Osteocyte (in vitro differentiated cells): ENCODE measurements around the gene DYTN. TPM values are rescaled to one million over a fixed set of nuclear protein-coding genes. Genes with fewer than 3 reads are reported as not detected.

Source experiments
- DNase-seq: peaks from one replicate; pipeline ENCODE4 v3.0.0; 2021; ENCODE audit warnings: mixed read lengths; ENCODE audit not compliant: unreplicated experiment; ENCODE audit errors: extremely low spot score
- H3K27ac Mint-ChIP-seq: one replicate; pipeline ENCODE4 v1.8.0; 2021; ENCODE audit warnings: mild to moderate bottlenecking, mixed read lengths; ENCODE audit not compliant: unreplicated experiment
- H3K27me3 Mint-ChIP-seq: one replicate; pipeline ENCODE4 v1.8.0; 2021; ENCODE audit warnings: mixed read lengths; ENCODE audit not compliant: unreplicated experiment
- H3K36me3 Mint-ChIP-seq: one replicate; pipeline ENCODE4 v1.8.0; 2021; ENCODE audit warnings: mixed read lengths; ENCODE audit not compliant: unreplicated experiment
- H3K4me1 Mint-ChIP-seq: one replicate; pipeline ENCODE4 v1.8.0; 2021; ENCODE audit warnings: mixed read lengths; ENCODE audit not compliant: unreplicated experiment
- H3K4me3 Mint-ChIP-seq: one replicate; pipeline ENCODE4 v1.8.0; 2021; ENCODE audit warnings: mild to moderate bottlenecking, moderate library complexity, mixed read lengths; ENCODE audit not compliant: unreplicated experiment
- H3K9me3 Mint-ChIP-seq: one replicate; pipeline ENCODE4 v1.8.0; 2021; ENCODE audit warnings: mixed read lengths; ENCODE audit not compliant: unreplicated experiment
- total RNA-seq: library from RNA; stranded (reverse); gene quantifications from 2 replicates; pipeline ENCODE4 v1.2.1, GENCODE V29; 2021
- TF ChIP-seq, protein P1 (sequence below): fragments of 200-600 bp; sonication (generic); IDR thresholded peaks from 2 replicates; pipeline ENCODE4 v1.5.0; 2021; ENCODE audit warnings: antibody characterized with exemption, mild to moderate bottlenecking, moderate library complexity

DYTN gene
- total RNA-seq, 1 donor from 2014 or later = not detected

DNA sequence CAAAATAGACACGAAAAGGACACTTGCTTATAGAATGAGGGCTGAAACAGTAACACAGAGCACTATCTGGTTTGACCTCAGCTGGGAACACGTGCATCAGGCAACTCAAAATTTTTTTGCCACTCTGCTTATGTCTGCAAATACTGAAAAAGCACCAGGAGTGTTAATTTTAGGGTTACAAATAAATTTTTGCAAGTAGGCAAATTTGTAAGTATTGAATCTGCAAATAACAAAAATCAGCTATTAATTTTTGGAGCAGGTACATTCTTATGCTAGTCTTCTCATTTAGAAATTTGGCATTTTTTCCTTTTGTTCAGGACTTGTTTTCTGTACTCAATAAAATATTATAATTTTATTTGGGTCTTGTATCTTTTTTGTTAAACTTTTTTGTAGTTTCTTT is 29.7 kb downstream of the DYTN start:
- no peak overlapping the region for H3K4me3 Mint-ChIP-seq
- no peaks in the 10 kb centered on the region for H3K36me3 Mint-ChIP-seq
- H3K9me3 Mint-ChIP-seq = no peaks in the 10 kb centered on the region
- H3K4me1 Mint-ChIP-seq = no peaks in the 10 kb centered on the region
- TF ChIP-seq, protein P1, sequence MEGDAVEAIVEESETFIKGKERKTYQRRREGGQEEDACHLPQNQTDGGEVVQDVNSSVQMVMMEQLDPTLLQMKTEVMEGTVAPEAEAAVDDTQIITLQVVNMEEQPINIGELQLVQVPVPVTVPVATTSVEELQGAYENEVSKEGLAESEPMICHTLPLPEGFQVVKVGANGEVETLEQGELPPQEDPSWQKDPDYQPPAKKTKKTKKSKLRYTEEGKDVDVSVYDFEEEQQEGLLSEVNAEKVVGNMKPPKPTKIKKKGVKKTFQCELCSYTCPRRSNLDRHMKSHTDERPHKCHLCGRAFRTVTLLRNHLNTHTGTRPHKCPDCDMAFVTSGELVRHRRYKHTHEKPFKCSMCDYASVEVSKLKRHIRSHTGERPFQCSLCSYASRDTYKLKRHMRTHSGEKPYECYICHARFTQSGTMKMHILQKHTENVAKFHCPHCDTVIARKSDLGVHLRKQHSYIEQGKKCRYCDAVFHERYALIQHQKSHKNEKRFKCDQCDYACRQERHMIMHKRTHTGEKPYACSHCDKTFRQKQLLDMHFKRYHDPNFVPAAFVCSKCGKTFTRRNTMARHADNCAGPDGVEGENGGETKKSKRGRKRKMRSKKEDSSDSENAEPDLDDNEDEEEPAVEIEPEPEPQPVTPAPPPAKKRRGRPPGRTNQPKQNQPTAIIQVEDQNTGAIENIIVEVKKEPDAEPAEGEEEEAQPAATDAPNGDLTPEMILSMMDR = no peak
- H3K27me3 Mint-ChIP-seq = peaks cover 41% of the 10 kb centered on the region
- no peak for DNase-seq
- no peak overlapping the region for H3K27ac Mint-ChIP-seq

DNA sequence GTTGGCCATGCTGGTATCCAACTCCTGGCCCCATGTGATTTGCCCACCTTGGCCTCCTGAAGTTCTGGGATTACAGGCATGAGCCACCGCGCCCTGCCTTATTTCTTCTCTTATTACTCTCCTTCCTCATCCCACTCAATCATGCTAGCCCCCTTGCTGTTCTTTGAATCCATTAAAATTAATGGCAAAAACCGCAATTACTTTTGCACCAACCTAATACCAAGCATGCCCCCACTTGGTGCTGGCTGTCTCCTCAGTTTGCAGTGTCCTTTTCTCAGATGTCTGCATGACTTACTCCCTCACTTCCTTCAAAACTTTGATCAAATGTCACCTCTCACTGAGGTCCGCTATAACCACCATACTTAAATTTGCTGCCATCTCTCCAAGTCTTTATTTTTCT is 34.6 kb downstream of the DYTN start:
- H3K4me3 Mint-ChIP-seq = no peak overlapping the region
- no peak overlapping the region for H3K27ac Mint-ChIP-seq
- TF ChIP-seq, protein P1 = no peak
- H3K27me3 Mint-ChIP-seq = peaks cover 49% of the 10 kb centered on the region
- no peak for DNase-seq
- no peaks in the 10 kb centered on the region for H3K9me3 Mint-ChIP-seq
- H3K36me3 Mint-ChIP-seq = no peaks in the 10 kb centered on the region
- no peaks in the 10 kb centered on the region for H3K4me1 Mint-ChIP-seq

DNA sequence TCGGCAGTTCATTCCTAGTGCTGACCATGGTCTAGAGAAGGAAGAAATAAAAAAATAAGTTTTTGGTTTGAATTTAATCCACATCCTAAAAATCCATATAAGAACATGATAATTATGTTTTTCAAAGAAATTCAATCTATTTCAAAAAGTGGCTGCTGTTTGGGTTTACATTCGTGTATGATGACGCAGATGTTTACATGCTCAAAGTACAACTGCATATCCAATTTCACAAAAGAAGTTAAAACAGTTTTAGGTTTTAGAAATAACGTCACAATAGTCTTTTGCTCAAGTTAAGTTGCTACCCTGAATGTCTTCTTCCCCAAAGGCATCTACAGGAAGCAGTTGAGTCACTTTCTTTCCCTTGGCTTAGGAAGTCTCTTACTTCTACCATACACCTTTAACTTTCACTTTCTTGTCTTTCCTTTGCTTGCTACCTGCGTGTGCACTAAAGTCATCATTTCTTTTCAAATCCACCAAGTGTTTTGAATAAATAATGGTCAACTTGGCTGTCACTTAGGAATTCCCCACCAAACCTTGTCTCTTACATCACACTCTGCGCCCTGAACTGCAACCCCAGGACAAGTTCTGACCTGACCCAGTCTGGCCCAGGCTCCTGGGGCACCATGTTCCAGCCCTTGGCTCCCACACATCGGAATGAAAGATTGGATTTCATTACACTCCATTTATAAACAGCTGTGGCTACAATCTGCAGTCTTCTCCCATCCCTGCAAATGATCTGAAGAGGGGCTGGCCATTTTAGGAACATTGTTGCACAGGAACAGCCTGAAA is 47.5 kb downstream of the DYTN start:
- TF ChIP-seq, protein P1 = no peak
- no peak overlapping the region for H3K4me3 Mint-ChIP-seq
- H3K9me3 Mint-ChIP-seq = no peaks in the 10 kb centered on the region
- DNase-seq = no peak
- H3K4me1 Mint-ChIP-seq = no peaks in the 10 kb centered on the region
- H3K27me3 Mint-ChIP-seq = peaks cover 30% of the 10 kb centered on the region
- H3K36me3 Mint-ChIP-seq = no peaks in the 10 kb centered on the region
- H3K27ac Mint-ChIP-seq = no peak overlapping the region

DNA sequence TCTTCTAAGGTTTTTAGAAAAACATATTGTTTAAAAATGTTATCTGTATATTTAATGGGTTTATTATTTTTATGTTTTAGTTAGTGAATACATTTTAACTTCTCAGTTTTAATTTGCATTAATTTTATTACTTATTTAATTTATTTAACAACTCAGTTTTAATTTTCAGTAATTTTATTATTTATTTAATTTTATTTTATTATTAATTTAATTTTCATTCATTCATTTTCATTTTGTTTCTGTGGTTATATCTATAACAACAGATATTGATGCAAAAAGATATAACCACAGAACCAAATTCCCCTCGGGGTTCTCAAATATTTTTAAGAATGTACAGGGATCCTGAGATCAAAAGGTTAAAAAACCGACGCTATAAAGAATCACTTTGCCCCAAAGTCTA is 52.9 kb downstream of the DYTN start:
- Mint-ChIP-seq H3K4me1 (no peaks in the 10 kb centered on the region), H3K27me3 (peaks cover 27% of the 10 kb centered on the region), H3K27ac (no peak overlapping the region), H3K36me3 (no peaks in the 10 kb centered on the region), H3K9me3 (no peaks in the 10 kb centered on the region), H3K4me3 (no peak overlapping the region)
- TF ChIP-seq, protein P1 = no peak
- no peak for DNase-seq

DNA sequence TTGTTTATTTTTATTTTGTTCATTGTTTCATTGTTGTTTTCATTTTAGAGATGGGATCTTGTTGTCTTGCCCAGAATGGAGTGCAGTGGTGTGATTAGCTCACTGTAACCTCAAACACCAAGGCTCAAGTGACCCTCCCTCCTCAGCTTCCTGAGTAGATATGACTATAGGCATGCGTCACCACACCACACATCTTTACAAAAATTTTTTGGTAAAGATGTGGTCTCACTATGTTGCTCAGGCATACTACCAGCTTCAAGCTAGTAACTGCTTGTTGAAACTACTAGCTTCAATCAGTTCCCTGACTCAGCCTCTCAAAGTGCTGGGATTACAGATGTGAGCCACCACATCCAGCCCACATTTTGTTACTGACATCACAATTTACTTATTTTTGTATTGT is 61.1 kb downstream of the DYTN start:
- Mint-ChIP-seq H3K9me3 (peaks cover 6% of the 10 kb centered on the region), H3K27ac (no peak overlapping the region)
- TF ChIP-seq, protein P1 = no peak

More for the DNA sequence above, 61.1 kb downstream of the DYTN start:
- H3K4me3 Mint-ChIP-seq = no peak overlapping the region
- DNase-seq = no peak
- no peaks in the 10 kb centered on the region for H3K4me1 Mint-ChIP-seq
- H3K27me3 Mint-ChIP-seq = peaks cover 11% of the 10 kb centered on the region
- H3K36me3 Mint-ChIP-seq = no peaks in the 10 kb centered on the region
